Esophagus (tissue), 2 donors: ENCODE data around the gene ZNF112. TPM values are rescaled to one million over a fixed set of nuclear protein-coding genes. Genes with fewer than 3 reads are reported as not detected.

ENCODE experiments used
- H3K27ac ChIP-seq, 2 donors: one replicate each; pipeline ENCODE4 v1.5.1; 2013; ENCODE audit warnings: low read depth in 2 of 2, mild to moderate bottlenecking in 2 of 2, inconsistent platforms in 1 of 2, low read length in 1 of 2, moderate library complexity in 1 of 2
- H3K27me3 ChIP-seq, 2 donors: one replicate each; pipeline ENCODE4 v1.6.1; 2013; ENCODE audit warnings: low read length in 2 of 2, control low read depth in 1 of 2, mild to moderate bottlenecking in 1 of 2; ENCODE audit not compliant: insufficient read depth in 2 of 2, control insufficient read depth in 1 of 2
- H3K36me3 ChIP-seq, 2 donors: one replicate each; pipeline ENCODE4 v1.6.1; 2013; ENCODE audit warnings: low read length in 1 of 2; ENCODE audit not compliant: control insufficient read depth in 2 of 2, insufficient read depth in 2 of 2
- H3K4me1 ChIP-seq, 2 donors: one replicate each; pipeline ENCODE4 v1.6.1; 2013; ENCODE audit warnings: low read length in 1 of 2; ENCODE audit not compliant: control insufficient read depth in 2 of 2, insufficient read depth in 2 of 2
- H3K4me3 ChIP-seq, 2 donors: one replicate each; pipeline ENCODE4 v1.5.1; 2013; ENCODE audit warnings: low read length in 2 of 2, mild to moderate bottlenecking in 2 of 2, low read depth in 1 of 2, moderate library complexity in 1 of 2
- H3K9me3 ChIP-seq, 2 donors: one replicate each; pipeline ENCODE4 v1.6.1; 2013; ENCODE audit warnings: mild to moderate bottlenecking in 2 of 2, low read depth in 1 of 2, low read length in 1 of 2, moderate library complexity in 1 of 2; ENCODE audit not compliant: control insufficient read depth in 2 of 2, insufficient read depth in 1 of 2
- WGBS, 2 donors: extraction: QIAGEN DNeasy Blood & Tissue Kit; methylation state at CpG; one replicate each; pipeline ENCODE4 v1.1.7; 2013; 5-methylcytosine and 5-hydroxymethylcytosine counted together
- polyA plus RNA-seq, 2 donors: library from polyadenylated mRNA; stranded (reverse); fragments of 200-250 nt; gene quantifications; one replicate each; pipeline ENCODE4 v1.2.3, GENCODE V29; 2013
- donor health status: healthy with polysubstance abuse.
- donor health status: Bipolar disorder and iron deficiency.

The ZNF112 gene
- polyA plus RNA-seq, 2 donors, result 0.90 to 1.1 TPM

- no peak overlapping the region for H3K4me3 ChIP-seq
- 74 to 76% methylated on average over 4 of the region's 4 CpGs for WGBS, 2 donors
- no peak overlapping the region for H3K27ac ChIP-seq
- peaks cover 0 to 12% of the 10 kb centered on the region in 2 donors for H3K9me3 ChIP-seq
- peaks cover 4 to 9% of the 10 kb centered on the region in 2 donors for H3K36me3 ChIP-seq
- H3K27me3 ChIP-seq, result no peaks in the 10 kb centered on the region
- no peaks in the 10 kb centered on the region for H3K4me1 ChIP-seq
These were observed 53.2 kb downstream of the ZNF112 start for GRCh38 chr19:44303320-44303719.

GRCh38 chr19:44284968-44285367 is 71.5 kb downstream of the ZNF112 start:
- no peaks in the 10 kb centered on the region for H3K27me3 ChIP-seq
- peaks cover 13 to 32% of the 10 kb centered on the region in 2 donors for H3K9me3 ChIP-seq
- H3K4me1 ChIP-seq, result no peaks in the 10 kb centered on the region
- WGBS, 2 donors, result 83 to 84% methylated on average over 4 of the region's 4 CpGs
- H3K27ac ChIP-seq, result no peak overlapping the region
- peaks cover 13 to 14% of the 10 kb centered on the region in 2 donors for H3K36me3 ChIP-seq
- no peak overlapping the region for H3K4me3 ChIP-seq

- WGBS, 2 donors, result 88% methylated on average over 3 of the region's 3 CpGs
- Histone ChIP-seq H3K36me3 (peaks cover 5% of the 10 kb centered on the region in 2 donors), H3K9me3 (peaks cover 11 to 23% of the 10 kb centered on the region in 2 donors)
These were observed 73.6 kb downstream of the ZNF112 start for GRCh38 chr19:44282846-44283245.

GRCh38 chr19:44280916-44281315 is 75.6 kb downstream of the ZNF112 start:
- Histone ChIP-seq H3K4me3 (no peak overlapping the region), H3K9me3 (peaks cover 4 to 18% of the 10 kb centered on the region in 2 donors), H3K27me3 (no peaks in the 10 kb centered on the region), H3K36me3 (no peaks in the 10 kb centered on the region), H3K4me1 (no peaks in the 10 kb centered on the region), H3K27ac (no peak overlapping the region)
- 88 to 90% methylated on average over 10 of the region's 10 CpGs for WGBS, 2 donors

More at GRCh38 chr19:44282846-44283245, 73.6 kb downstream of the ZNF112 start:
- Histone ChIP-seq H3K4me1 (no peaks in the 10 kb centered on the region), H3K4me3 (no peak overlapping the region), H3K27ac (no peak overlapping the region), H3K27me3 (no peaks in the 10 kb centered on the region)

- Histone ChIP-seq H3K4me1 (no peaks in the 10 kb centered on the region), H3K36me3 (peaks cover 0 to 5% of the 10 kb centered on the region in 2 donors), H3K4me3 (no peak overlapping the region), H3K9me3 (peaks cover 2 to 20% of the 10 kb centered on the region in 2 donors), H3K27me3 (no peaks in the 10 kb centered on the region), H3K27ac (no peak overlapping the region)
- WGBS, 2 donors, result 76 to 90% methylated on average over 4 of the region's 4 CpGs
These were observed 78.2 kb downstream of the ZNF112 start for GRCh38 chr19:44278181-44278690.

GRCh38 chr19:44277331-44277730 is 79.1 kb downstream of the ZNF112 start:
- Histone ChIP-seq H3K4me1 (no peaks in the 10 kb centered on the region), H3K36me3 (peaks cover 0 to 6% of the 10 kb centered on the region in 2 donors), H3K9me3 (peaks cover 0 to 17% of the 10 kb centered on the region in 2 donors), H3K27me3 (no peaks in the 10 kb centered on the region), H3K27ac (no peak overlapping the region), H3K4me3 (no peak overlapping the region)
- 93 to 100% methylated on average over 1 of the region's 1 CpG for WGBS, 2 donors

Other genes with a start within 250 kb of the ZNF112 start
- under 1 TPM; 0.81 to 0.92 TPM for gene ZNF225, start 243.3 kb downstream of the ZNF112 start, polyA plus RNA-seq
- gene ZNF234, start 215.1 kb downstream of the ZNF112 start, polyA plus RNA-seq, result 1 to 10 TPM; 2.0 to 2.4 TPM
- gene ZNF226, start 191.6 kb downstream of the ZNF112 start, polyA plus RNA-seq, result 10 to 100 TPM; 10.0 to 11.5 TPM
- 1 to 10 TPM; 2.2 to 3.0 TPM for gene ZNF227, start 144.1 kb downstream of the ZNF112 start, polyA plus RNA-seq
- gene ZNF233, start 96.8 kb downstream of the ZNF112 start, polyA plus RNA-seq, result under 1 TPM; 0.11 to 0.29 TPM
- 1 to 10 TPM; 1.2 to 2.5 TPM for gene ZNF235, start 51.7 kb downstream of the ZNF112 start, polyA plus RNA-seq
- under 1 TPM; 0.64 to 0.65 TPM for gene ZNF285, start 44.9 kb upstream of the ZNF112 start, polyA plus RNA-seq
- 1 to 10 TPM; 1.4 to 1.5 TPM for gene ZNF229, start 91.8 kb upstream of the ZNF112 start, polyA plus RNA-seq
- 1 to 10 TPM; 2.6 to 3.0 TPM for gene ZNF180, start 143.8 kb upstream of the ZNF112 start, polyA plus RNA-seq
- not detected for gene CEACAM20, start 173.0 kb upstream of the ZNF112 start, polyA plus RNA-seq